Mammary epithelial cell (primary cell): ENCODE data around the gene KIAA0930.

ENCODE experiments used
- EZH2 ChIP-seq: IDR thresholded peaks from 2 replicates; pipeline ENCODE4 v1.6.1; 2012; ENCODE audit warnings: low read length, inconsistent platforms, borderline replicate concordance
- TF ChIP-seq, protein P1 (sequence below), 2 donors: IDR thresholded peaks in 1 of 2; conservative IDR thresholded peaks in 1 of 2; 2 replicates each; pipeline ENCODE4 v1.5.1; 2011 to 2012; ENCODE audit warnings: inconsistent platforms in 2 of 2, low read length in 2 of 2, mild to moderate bottlenecking in 2 of 2, control low read depth in 1 of 2, low read depth in 1 of 2; ENCODE audit not compliant: insufficient read depth in 1 of 2; ENCODE audit errors: extremely low read depth in 1 of 2

DNA sequence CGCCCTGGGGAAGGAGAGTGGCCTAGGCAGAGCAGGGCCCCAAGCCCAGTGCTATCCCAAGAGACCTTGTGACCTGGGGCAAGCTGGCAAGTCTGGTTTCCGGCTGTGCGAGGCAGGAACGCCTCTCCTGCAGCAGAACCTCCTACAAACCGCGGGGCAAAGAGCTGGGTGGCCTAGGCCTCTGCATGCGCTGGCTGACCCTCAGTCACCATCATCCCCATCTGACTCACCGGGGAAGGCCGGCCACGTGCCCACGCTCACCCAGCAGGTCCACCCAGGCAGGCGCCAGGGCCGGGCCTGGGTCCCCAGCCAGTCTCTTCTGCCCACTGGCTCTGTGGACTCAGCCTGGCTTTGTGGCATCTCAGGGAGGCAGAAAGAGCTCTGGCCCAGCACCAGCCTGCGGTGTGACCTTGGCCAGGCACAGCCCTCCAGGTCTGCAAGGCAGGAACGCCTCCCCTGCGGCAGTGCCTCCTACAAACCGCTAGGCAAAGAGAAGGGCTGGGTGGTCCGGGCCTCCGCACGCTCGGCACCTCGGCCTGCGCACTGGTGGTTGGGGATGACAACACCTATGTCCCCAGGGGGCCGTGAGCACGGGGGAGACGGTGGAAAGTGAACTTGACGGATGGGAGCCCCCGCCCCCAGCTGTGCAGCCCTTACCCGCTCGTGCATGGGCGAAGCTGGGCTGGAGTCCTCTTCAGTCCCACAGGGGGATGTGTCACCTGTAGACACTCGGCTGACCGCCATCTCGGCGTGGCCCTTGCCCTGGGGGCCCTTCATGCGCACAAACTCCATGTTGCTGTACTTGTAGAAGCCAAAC, 38.2 kb downstream of the KIAA0930 start:
- TF ChIP-seq EZH2 = no peak
- TF ChIP-seq, protein P1, sequence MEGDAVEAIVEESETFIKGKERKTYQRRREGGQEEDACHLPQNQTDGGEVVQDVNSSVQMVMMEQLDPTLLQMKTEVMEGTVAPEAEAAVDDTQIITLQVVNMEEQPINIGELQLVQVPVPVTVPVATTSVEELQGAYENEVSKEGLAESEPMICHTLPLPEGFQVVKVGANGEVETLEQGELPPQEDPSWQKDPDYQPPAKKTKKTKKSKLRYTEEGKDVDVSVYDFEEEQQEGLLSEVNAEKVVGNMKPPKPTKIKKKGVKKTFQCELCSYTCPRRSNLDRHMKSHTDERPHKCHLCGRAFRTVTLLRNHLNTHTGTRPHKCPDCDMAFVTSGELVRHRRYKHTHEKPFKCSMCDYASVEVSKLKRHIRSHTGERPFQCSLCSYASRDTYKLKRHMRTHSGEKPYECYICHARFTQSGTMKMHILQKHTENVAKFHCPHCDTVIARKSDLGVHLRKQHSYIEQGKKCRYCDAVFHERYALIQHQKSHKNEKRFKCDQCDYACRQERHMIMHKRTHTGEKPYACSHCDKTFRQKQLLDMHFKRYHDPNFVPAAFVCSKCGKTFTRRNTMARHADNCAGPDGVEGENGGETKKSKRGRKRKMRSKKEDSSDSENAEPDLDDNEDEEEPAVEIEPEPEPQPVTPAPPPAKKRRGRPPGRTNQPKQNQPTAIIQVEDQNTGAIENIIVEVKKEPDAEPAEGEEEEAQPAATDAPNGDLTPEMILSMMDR (conservative IDR thresholded peaks at IDR 0.05 in 1 of 2, IDR thresholded peaks at IDR 0.05 in 1 of 2; ENCODE audit: extremely low read depth in 1 of 2, insufficient read depth in 1 of 2, low read depth in 1 of 2, low read length in 2 of 2) = no peak
